ENCODE measurements around the gene LTA4H.
"Not testable (repeated sequence)": the region's sequence is repeated elsewhere in the genome, so short reads cannot be mapped to it uniquely, and the experiment has no call there.

LTA4H gene

GRCh38 chr12:95989504-95990123 lies 45.8 kb downstream of the LTA4H start:
- Mint-ChIP-seq H3K9me3 (no peaks in the 10 kb centered on the region), H3K4me3 (no peak overlapping the region), H3K36me3 (no peaks in the 10 kb centered on the region), H3K27me3 (no peaks in the 10 kb centered on the region), H3K4me1 (no peaks in the 10 kb centered on the region), H3K27ac (no peak overlapping the region)

- Mint-ChIP-seq H3K9me3 (no peaks in the 10 kb centered on the region), H3K27ac (no peak overlapping the region), H3K4me1 (no peaks in the 10 kb centered on the region), H3K4me3 (no peak overlapping the region), H3K36me3 (no peaks in the 10 kb centered on the region), H3K27me3 (no peaks in the 10 kb centered on the region)
These were observed 46.7 kb downstream of the LTA4H start for GRCh38 chr12:95988506-95989275.

DNA sequence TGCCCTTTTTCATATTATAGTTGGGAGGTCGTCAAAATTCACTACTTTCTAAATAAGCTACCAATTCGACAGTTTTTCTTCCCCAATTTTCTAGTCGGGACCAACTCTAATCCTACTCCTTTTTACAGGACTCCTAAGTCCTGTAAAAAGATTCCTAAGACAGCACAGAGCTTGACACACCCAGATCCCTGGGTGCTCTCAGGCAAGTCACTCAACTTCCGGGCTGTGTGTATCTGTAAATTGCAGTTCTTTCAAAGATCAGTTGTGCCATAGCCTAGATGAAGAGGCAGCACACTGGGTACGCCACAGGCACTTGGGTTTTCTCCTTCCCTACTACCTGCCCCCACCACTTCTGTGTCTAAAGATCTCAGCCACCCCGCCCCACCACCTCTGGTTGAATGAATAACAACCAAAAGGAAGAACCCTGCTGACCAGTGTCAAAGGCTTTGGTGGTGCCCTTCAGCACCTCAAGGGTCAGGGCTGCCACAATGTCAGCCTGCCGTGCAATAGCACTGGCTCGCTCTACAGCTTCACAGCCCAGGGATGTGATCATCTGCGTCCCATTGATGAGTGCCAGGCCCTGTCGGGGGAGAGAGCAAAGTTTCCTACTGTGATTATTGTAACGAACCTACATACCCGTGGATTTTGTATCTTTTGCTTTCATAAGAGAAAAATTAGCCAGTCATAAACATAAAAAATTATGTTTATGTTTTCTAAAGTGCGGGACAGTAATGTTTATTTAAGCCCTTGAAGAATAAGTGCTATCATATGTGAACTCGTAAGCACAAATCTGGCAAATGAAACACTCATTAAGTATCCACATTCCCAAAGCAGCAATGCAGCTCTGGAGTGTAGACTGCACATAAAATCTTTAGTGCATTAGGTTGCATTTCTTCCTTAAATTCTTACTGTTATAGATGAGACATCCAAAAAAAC lies 48.5 kb downstream of the LTA4H start:
- H3K27ac Mint-ChIP-seq = no peak overlapping the region
- no peaks in the 10 kb centered on the region for H3K9me3 Mint-ChIP-seq
- no peaks in the 10 kb centered on the region for H3K27me3 Mint-ChIP-seq
- H3K4me3 Mint-ChIP-seq = no peak overlapping the region
- no peaks in the 10 kb centered on the region for H3K4me1 Mint-ChIP-seq
- no peaks in the 10 kb centered on the region for H3K36me3 Mint-ChIP-seq

DNA sequence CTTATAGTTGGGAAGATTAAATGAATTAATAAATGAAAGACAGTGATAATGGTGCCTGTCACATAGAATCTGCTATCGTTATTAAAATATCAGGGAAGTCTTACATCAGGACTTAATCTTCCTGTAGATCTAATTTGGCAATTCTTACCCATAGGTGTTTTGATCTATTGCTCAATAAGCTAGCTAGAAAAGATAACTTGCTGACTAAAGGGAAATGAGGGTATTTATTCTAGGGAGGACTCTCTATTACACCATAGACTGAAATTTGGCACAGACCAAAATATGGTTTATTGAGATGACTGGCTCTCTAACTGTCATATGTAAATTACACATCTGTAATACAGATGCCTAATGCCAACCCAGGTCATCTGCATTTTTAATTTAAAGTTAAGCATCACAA lies 50.7 kb downstream of the LTA4H start:
- Mint-ChIP-seq H3K27me3 (no peaks in the 10 kb centered on the region), H3K4me3 (no peak overlapping the region), H3K27ac (no peak overlapping the region), H3K9me3 (no peaks in the 10 kb centered on the region), H3K4me1 (no peaks in the 10 kb centered on the region), H3K36me3 (no peaks in the 10 kb centered on the region)

DNA sequence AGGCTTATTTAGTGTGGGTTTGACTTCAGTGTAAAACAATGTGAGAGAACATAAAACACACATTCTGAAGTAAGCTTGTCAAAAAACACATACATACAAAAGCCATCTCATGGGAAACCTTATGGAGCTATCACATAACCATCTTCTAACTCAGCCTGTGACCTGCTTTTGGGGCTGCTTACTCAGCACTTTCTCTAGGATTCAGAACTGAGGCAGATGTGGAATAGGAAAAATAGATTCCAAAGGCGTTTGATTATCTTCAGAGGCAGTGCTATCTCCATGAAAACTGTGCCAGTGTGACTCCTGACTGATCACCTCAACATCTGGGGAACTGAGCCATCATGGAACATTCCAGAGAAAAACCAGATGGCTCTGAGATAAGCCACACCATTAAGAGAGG lies 52.8 kb downstream of the LTA4H start:
- no peaks in the 10 kb centered on the region for H3K36me3 Mint-ChIP-seq
- no peaks in the 10 kb centered on the region for H3K9me3 Mint-ChIP-seq
- no peaks in the 10 kb centered on the region for H3K4me1 Mint-ChIP-seq
- H3K4me3 Mint-ChIP-seq = no peak overlapping the region
- no peak overlapping the region for H3K27ac Mint-ChIP-seq
- H3K27me3 Mint-ChIP-seq = no peaks in the 10 kb centered on the region

DNA sequence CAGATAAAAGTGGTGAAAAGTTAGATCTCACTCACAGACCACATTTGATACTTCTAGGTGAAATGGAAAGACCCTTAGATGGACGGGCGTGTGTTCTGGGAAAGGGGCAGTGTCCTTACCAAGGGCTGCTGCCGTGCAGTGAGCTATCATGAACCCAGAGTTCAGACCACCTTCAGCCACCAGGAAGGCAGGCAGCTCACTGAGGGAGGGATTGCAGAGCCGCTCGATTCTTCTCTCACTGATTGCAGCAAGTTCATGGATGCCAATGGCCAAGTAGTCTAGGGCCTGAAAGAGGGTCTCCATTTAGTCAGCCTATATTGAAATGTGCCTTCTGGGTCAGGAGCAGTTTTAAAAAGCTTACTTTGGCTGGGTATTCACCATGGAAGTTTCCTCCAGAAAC lies 55.0 kb downstream of the LTA4H start:
- H3K36me3 Mint-ChIP-seq = no peaks in the 10 kb centered on the region
- H3K4me1 Mint-ChIP-seq = no peaks in the 10 kb centered on the region
- H3K9me3 Mint-ChIP-seq = no peaks in the 10 kb centered on the region
- H3K27ac Mint-ChIP-seq = no peak overlapping the region
- no peak overlapping the region for H3K4me3 Mint-ChIP-seq
- no peaks in the 10 kb centered on the region for H3K27me3 Mint-ChIP-seq

DNA sequence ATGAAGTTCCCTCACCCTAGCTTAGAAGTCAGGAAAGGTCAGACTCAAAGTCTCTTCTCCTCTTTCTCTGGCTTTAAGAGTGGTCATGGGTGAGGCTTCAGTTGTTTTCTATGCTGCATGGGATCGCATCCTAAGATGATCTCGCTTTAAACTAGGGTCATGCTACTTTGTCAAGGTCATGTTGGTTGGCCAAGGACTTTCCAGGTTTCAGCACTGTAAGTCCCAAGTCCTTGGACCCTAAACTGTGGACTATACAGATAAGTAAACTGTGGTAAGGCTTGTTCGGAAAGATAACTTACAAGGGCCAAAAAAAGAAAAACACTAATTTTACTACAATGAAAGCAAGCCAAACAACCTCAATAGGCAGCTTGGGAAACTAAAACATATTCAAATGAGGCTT lies 56.6 kb downstream of the LTA4H start:
- no peak overlapping the region for H3K4me3 Mint-ChIP-seq
- H3K27ac Mint-ChIP-seq = no peak overlapping the region
- H3K4me1 Mint-ChIP-seq = no peaks in the 10 kb centered on the region
- no peaks in the 10 kb centered on the region for H3K9me3 Mint-ChIP-seq
- H3K36me3 Mint-ChIP-seq = no peaks in the 10 kb centered on the region
- H3K27me3 Mint-ChIP-seq = no peaks in the 10 kb centered on the region

DNA sequence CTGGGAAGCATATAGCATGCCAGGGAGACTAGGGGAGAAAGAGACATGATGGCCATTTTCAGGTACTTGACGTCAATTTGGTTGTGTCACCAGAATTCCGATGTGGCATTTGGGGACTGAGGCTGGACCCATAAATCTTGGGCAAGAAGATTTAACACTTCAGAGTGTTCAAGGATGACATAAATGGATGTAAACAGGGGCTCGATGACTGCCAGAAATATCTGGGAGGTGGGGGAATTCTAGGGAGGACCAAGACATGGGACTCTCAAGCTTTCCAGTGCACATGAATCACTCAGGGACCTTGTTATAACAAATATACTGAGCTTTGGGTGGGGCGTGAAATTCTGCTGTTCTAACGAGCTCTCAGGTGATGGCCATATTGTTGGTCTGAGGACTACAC lies 57.0 kb downstream of the LTA4H start:
- H3K27ac Mint-ChIP-seq = no peak overlapping the region
- H3K4me1 Mint-ChIP-seq = no peaks in the 10 kb centered on the region
- H3K9me3 Mint-ChIP-seq = no peaks in the 10 kb centered on the region
- no peak overlapping the region for H3K4me3 Mint-ChIP-seq
- H3K27me3 Mint-ChIP-seq = no peaks in the 10 kb centered on the region
- H3K36me3 Mint-ChIP-seq = no peaks in the 10 kb centered on the region

DNA sequence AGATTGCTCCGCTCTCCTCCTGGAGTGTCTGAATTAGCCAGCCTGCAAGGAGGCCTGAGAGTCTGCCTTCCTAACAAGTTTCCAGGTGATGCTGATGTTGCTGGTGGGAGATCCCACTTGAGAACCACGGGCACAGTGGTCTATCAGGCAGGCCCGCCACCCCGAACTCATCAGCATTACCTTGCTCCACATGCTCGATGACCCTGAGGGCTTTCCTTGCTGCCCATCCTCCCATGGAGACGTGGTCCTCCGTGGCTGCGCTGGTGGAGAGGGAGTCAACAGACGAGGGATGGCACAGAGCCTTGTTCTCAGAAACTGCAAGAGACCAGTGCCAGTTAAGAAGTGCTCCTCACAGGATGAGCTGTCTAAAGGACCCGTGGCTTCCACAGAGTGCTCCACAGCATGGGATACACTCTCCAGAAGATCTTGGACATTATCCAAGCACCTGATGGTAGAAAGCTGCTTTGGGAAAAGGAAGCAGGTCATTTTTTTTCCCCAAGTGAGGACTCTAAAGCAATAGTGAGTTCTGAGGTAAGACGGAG lies 57.6 kb downstream of the LTA4H start:
- Mint-ChIP-seq H3K4me1 (no peaks in the 10 kb centered on the region), H3K27me3 (no peaks in the 10 kb centered on the region), H3K36me3 (no peaks in the 10 kb centered on the region), H3K4me3 (no peak overlapping the region), H3K9me3 (no peaks in the 10 kb centered on the region), H3K27ac (no peak overlapping the region)

DNA sequence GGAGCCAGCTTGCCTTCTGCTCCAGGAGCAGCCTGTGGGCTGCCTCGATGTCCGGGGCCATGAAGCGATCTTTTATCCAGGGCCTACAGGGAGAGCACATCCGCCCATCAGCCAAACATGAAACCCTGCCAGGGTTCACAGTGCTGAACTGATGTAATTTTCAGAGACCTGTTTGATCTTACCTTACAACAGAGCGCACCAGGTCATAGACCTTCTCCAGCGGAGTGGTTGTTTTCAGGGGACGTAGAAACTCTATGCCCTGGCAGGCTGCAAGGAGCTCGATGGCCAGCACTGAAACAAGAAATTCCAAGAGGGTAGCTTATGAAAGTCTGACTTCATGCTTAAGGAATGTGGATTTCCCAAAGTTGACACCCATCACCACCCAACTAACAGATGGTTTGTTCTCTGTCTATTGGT lies 59.0 kb downstream of the LTA4H start:
- Mint-ChIP-seq H3K9me3 (no peaks in the 10 kb centered on the region), H3K27me3 (no peaks in the 10 kb centered on the region), H3K36me3 (no peaks in the 10 kb centered on the region), H3K27ac (no peak overlapping the region), H3K4me3 (no peak overlapping the region), H3K4me1 (no peaks in the 10 kb centered on the region)

- H3K4me1 Mint-ChIP-seq = no peaks in the 10 kb centered on the region
- H3K27ac Mint-ChIP-seq = no peak overlapping the region
- no peaks in the 10 kb centered on the region for H3K27me3 Mint-ChIP-seq
- no peaks in the 10 kb centered on the region for H3K36me3 Mint-ChIP-seq
- H3K4me3 Mint-ChIP-seq = no peak overlapping the region
- no peaks in the 10 kb centered on the region for H3K9me3 Mint-ChIP-seq
These were observed 59.9 kb downstream of the LTA4H start for GRCh38 chr12:95975491-95975890.

- Mint-ChIP-seq H3K36me3 (no peaks in the 10 kb centered on the region), H3K9me3 (no peaks in the 10 kb centered on the region), H3K4me1 (no peaks in the 10 kb centered on the region), H3K27ac (no peak overlapping the region), H3K27me3 (no peaks in the 10 kb centered on the region), H3K4me3 (no peak overlapping the region)
These were observed 61.0 kb downstream of the LTA4H start for GRCh38 chr12:95974358-95974757.

DNA sequence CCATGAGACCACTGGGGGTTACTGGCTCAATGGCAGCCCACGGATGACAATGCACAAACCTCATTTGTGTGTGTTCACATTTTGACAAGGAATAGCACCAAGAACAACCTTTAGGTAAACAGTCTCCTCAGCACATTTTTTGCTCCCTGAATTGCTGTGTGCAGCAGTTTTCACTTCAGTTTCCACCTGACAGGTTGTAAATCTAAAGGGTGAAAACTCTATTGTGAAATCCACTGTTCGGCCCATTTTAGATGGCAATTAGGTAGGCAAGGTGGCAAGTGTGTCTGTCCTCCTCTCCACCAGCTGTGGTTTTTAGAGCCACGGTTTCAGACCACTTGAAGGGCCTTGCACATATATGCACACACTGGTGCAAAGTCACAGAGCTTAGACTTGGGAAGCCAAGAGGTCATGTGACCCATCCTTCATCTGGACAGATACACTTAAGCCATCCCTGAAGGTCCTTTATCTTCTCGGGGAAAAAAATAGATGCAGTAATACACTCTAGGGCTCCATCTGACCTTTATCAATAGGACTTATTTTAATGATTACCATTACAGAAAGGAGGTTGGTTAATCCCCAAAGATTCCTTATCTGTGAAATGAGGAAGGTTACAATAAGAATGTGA lies 62.4 kb downstream of the LTA4H start:
- Mint-ChIP-seq H3K4me3 (no peak overlapping the region), H3K9me3 (no peaks in the 10 kb centered on the region), H3K4me1 (no peaks in the 10 kb centered on the region), H3K36me3 (no peaks in the 10 kb centered on the region), H3K27ac (no peak overlapping the region), H3K27me3 (no peaks in the 10 kb centered on the region)

GRCh38 chr12:95970905-95971304 lies 64.5 kb downstream of the LTA4H start:
- H3K4me1 Mint-ChIP-seq = no peaks in the 10 kb centered on the region
- no peaks in the 10 kb centered on the region for H3K9me3 Mint-ChIP-seq
- H3K27ac Mint-ChIP-seq = no peak overlapping the region
- H3K4me3 Mint-ChIP-seq = no peak overlapping the region
- H3K36me3 Mint-ChIP-seq = peaks cover 3% of the 10 kb centered on the region
- H3K27me3 Mint-ChIP-seq = no peaks in the 10 kb centered on the region

DNA sequence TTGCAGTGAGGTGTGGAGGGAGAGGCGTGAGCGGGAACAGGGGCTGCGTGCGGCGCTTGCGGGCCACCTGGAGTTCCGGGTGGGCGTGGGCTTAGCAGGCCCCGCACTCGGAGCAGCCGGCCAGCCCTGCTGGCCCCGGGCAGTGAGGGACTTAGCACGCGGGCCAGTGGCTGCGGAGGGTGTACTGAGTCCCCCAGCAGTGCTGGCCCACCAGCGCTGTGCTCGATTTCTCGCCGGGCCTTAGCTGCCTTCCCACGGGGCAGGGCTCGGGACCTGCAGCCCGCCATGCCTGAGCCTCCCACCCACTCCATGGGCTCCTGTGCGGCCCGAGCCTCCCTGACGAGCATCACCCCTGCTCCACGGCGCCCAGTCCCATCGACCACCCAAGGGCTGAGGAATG lies 66.3 kb downstream of the LTA4H start:
- H3K36me3 Mint-ChIP-seq, H3K4me1 Mint-ChIP-seq, H3K4me3 Mint-ChIP-seq, H3K27ac Mint-ChIP-seq, H3K27me3 Mint-ChIP-seq, H3K9me3 Mint-ChIP-seq: not testable (repeated sequence)
